ENCODE results near the gene SLC16A12. TPM values are rescaled to one million over a fixed set of nuclear protein-coding genes. Genes with fewer than 3 reads are reported as not detected.

The SLC16A12 gene
- total and polyA plus RNA-seq, 10 of the 15 experiments (the other 5 are each of a cell fraction or from before 2014, with no cell fraction given) = not detected

DNA sequence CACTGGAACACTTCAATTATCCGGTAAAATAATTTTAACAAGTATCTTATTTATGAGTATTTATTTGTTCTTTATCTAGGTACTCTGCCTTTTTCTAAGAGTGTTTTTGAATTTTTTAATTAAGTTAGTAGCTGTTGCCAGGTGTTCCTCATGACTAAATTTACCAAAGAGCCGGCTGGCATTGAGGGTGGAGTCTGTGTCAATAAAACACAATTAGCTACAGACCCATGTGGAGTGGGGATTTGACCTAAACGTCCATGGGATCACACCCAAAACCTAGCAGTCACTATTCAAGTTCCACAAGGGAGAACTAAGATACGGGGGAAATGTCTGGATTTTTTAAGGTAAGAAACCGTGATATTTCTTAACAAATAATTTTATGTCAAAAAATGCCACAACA, 9.8 kb downstream of the SLC16A12 start (continued):
- TF ChIP-seq CUX1 (IDR thresholded peaks at IDR 0.05; ENCODE audit: insufficient replicate concordance, low read depth, low read length) = no peak
- TF ChIP-seq ZBTB40 (IDR thresholded peaks at IDR 0.05; ENCODE audit: borderline replicate concordance) = no peak
- no peak for TF ChIP-seq STAT3 (IDR thresholded peaks at IDR 0.05; ENCODE audit: low read depth, low read length)
